ENCODE results near the gene COL23A1.

- TF ChIP-seq CTCF (IDR thresholded peaks at IDR 0.05; ENCODE audit: low read length) (no peak), EZH2phosphoT487 (IDR thresholded peaks at IDR 0.05; ENCODE audit: low read length) (no peak), EZH2 (optimal IDR thresholded peaks at IDR 0.05; ENCODE audit: low read depth, low read length) (no peak)
Observed at GRCh38 chr5:178244576-178244975, 345.6 kb downstream of the COL23A1 start.

Measured in MM.1S (cell line).